HEK293 (cell line): ENCODE data around the gene SP5.

Experiments
- CTCF ChIA-PET: fragments of 350-600 bp; formaldehyde crosslinking; extraction: SDS; loops from one replicate; lab custom pipeline; 2021; ENCODE audit warnings: antibody characterized with exemption; lab: Yijun Ruan, JAX
- POLR2A ChIA-PET: fragments of 300-600 bp; formaldehyde crosslinking; extraction: SDS; loops from one replicate; lab custom pipeline; 2020; ENCODE audit warnings: antibody characterized with exemption, inconsistent platforms; lab: Yijun Ruan, JAX
- H3K27ac ChIP-seq: fragments of 200-500 bp; sonication (Bioruptor generic); 2 replicates; pipeline ENCODE4 v1.5.1; 2014; ENCODE audit warnings: low read depth, low read length, control low read depth, inconsistent platforms; ENCODE audit errors: extremely low read depth
- H3K36me3 ChIP-seq, 2 experiments: fragments of 200-500 bp in 1 of 2; sonication (Bioruptor generic) in 1 of 2; 1 replicate in 1 of 2; 2 replicates in 1 of 2; pipeline ENCODE4 v1.5.1; 2014 to 2017; ENCODE audit warnings: inconsistent platforms in 2 of 2, low read length in 2 of 2; ENCODE audit not compliant: control insufficient read depth in 2 of 2, insufficient read depth in 1 of 2
- H3K4me1 ChIP-seq: fragments of 200-500 bp; sonication (Bioruptor generic); 2 replicates; pipeline ENCODE4 v1.5.1; 2014; ENCODE audit warnings: mild to moderate bottlenecking, low read length, inconsistent platforms; ENCODE audit not compliant: control insufficient read depth, insufficient read depth
- H3K4me3 ChIP-seq: 2 replicates; pipeline ENCODE4 v1.5.1; 2011; ENCODE audit warnings: low read depth, mild to moderate bottlenecking, control low read depth, low read length, moderate library complexity
- H3K9me3 ChIP-seq: fragments of 200-500 bp; sonication (Bioruptor generic); 2 replicates; pipeline ENCODE4 v1.5.1; 2014; ENCODE audit warnings: low read depth, low read length, inconsistent platforms; ENCODE audit not compliant: control insufficient read depth, insufficient read depth
- EGR2 ChIP-seq: fragments of 450-650 bp; formaldehyde crosslinking; IDR thresholded peaks from 2 replicates; pipeline ENCODE4 v1.5.1; 2016; ENCODE audit warnings: low read depth, missing biosample characterization, missing genetic modification characterization
- FEZF1 ChIP-seq: fragments of 450-650 bp; formaldehyde crosslinking; IDR thresholded peaks from 2 replicates; pipeline ENCODE4 v1.5.1; 2016; ENCODE audit warnings: missing biosample characterization, missing genetic modification characterization
- GLIS2 ChIP-seq: fragments of 450-650 bp; formaldehyde crosslinking; IDR thresholded peaks from 2 replicates; pipeline ENCODE4 v1.5.1; 2016; ENCODE audit warnings: missing biosample characterization, missing genetic modification characterization
- HOXA7 ChIP-seq: sonication (generic); formaldehyde crosslinking; IDR thresholded peaks from 2 replicates; pipeline ENCODE4 v1.8.1; 2022; ENCODE audit warnings: missing genetic modification reagents, borderline replicate concordance
- KLF9 ChIP-seq: fragments of 450-650 bp; formaldehyde crosslinking; IDR thresholded peaks from 2 replicates; pipeline ENCODE4 v1.5.1; 2016; ENCODE audit warnings: missing biosample characterization, missing genetic modification characterization, low read depth
- MZF1 ChIP-seq: fragments of 450-650 bp; formaldehyde crosslinking; IDR thresholded peaks from 2 replicates; pipeline ENCODE4 v1.5.1; 2017; ENCODE audit warnings: missing biosample characterization, missing genetic modification characterization, borderline replicate concordance
- SP2 ChIP-seq: fragments of 450-650 bp; formaldehyde crosslinking; IDR thresholded peaks from 2 replicates; pipeline ENCODE4 v1.5.1; 2016; ENCODE audit warnings: missing biosample characterization, missing genetic modification characterization
- SP3 ChIP-seq: fragments of 450-650 bp; formaldehyde crosslinking; IDR thresholded peaks from 2 replicates; pipeline ENCODE4 v1.5.1; 2016; ENCODE audit warnings: missing biosample characterization, missing genetic modification characterization
- ZBTB20 ChIP-seq: fragments of 450-650 bp; formaldehyde crosslinking; IDR thresholded peaks from 2 replicates; pipeline ENCODE4 v1.5.1; 2016; ENCODE audit warnings: missing biosample characterization, missing genetic modification characterization
- ZFHX2 ChIP-seq: fragments of 450-650 bp; formaldehyde crosslinking; conservative IDR thresholded peaks from 2 replicates; pipeline ENCODE4 v1.5.1; 2016; ENCODE audit warnings: missing biosample characterization, missing genetic modification characterization
- ZIC2 ChIP-seq: fragments of 450-650 bp; formaldehyde crosslinking; IDR thresholded peaks from 2 replicates; pipeline ENCODE4 v1.5.1; 2016; ENCODE audit warnings: missing biosample characterization, missing genetic modification characterization
- ZNF335 ChIP-seq: fragments of 450-650 bp; formaldehyde crosslinking; conservative IDR thresholded peaks from 2 replicates; pipeline ENCODE4 v1.5.1; 2016; ENCODE audit warnings: missing biosample characterization, missing genetic modification characterization
- ZNF341 ChIP-seq: fragments of 450-650 bp; formaldehyde crosslinking; IDR thresholded peaks from 2 replicates; pipeline ENCODE4; 2016; ENCODE audit warnings: low read depth, missing biosample characterization, missing genetic modification characterization
- ZNF558 ChIP-seq: fragments of 450-650 bp; formaldehyde crosslinking; IDR thresholded peaks from 2 replicates; pipeline ENCODE4 v1.5.1; 2016; ENCODE audit warnings: missing biosample characterization, missing genetic modification characterization
- ZNF571 ChIP-seq: fragments of 450-650 bp; formaldehyde crosslinking; IDR thresholded peaks from 2 replicates; pipeline ENCODE4 v1.5.0; 2017; ENCODE audit warnings: missing biosample characterization, missing genetic modification characterization
- ZNF600 ChIP-seq: fragments of 450-650 bp; formaldehyde crosslinking; IDR thresholded peaks from 2 replicates; pipeline ENCODE4 v1.5.1; 2016; ENCODE audit warnings: missing biosample characterization, missing genetic modification characterization
- ZNF677 ChIP-seq: fragments of 450-650 bp; IDR thresholded peaks from 2 replicates; pipeline ENCODE4 v1.5.0; 2018; ENCODE audit warnings: missing biosample characterization, mild to moderate bottlenecking, missing genetic modification characterization, moderate library complexity
- ZNF777 ChIP-seq: fragments of 450-650 bp; formaldehyde crosslinking; IDR thresholded peaks from 2 replicates; pipeline ENCODE4 v1.5.1; 2017; ENCODE audit warnings: missing biosample characterization, missing genetic modification characterization, borderline replicate concordance
- TF ChIP-seq, protein P1 (sequence below): fragments of 450-650 bp; formaldehyde crosslinking; optimal IDR thresholded peaks from 2 replicates; pipeline ENCODE3; 2016; ENCODE audit warnings: missing biosample characterization, mild to moderate bottlenecking, missing genetic modification characterization
- TF ChIP-seq, protein P2 (sequence below): fragments of 450-650 bp; formaldehyde crosslinking; IDR thresholded peaks from 2 replicates; pipeline ENCODE4 v1.5.1; 2016; ENCODE audit warnings: missing biosample characterization, missing genetic modification characterization
- TF ChIP-seq, protein P3 (sequence below): fragments of 450-650 bp; formaldehyde crosslinking; IDR thresholded peaks from 2 replicates; pipeline ENCODE4 v1.5.1; 2017; ENCODE audit warnings: missing biosample characterization, missing genetic modification characterization
- TF ChIP-seq, protein P4 (sequence below): fragments of 450-650 bp; formaldehyde crosslinking; IDR thresholded peaks from 2 replicates; pipeline ENCODE4 v1.5.1; 2017; ENCODE audit warnings: missing biosample characterization, missing genetic modification characterization
- TF ChIP-seq, protein P5 (sequence below): fragments of 450-650 bp; formaldehyde crosslinking; IDR thresholded peaks from 2 replicates; pipeline ENCODE4 v1.5.1; 2016; ENCODE audit warnings: missing biosample characterization, missing genetic modification characterization
- TF ChIP-seq, protein P6 (sequence below): fragments of 450-650 bp; formaldehyde crosslinking; IDR thresholded peaks from 2 replicates; pipeline ENCODE4 v1.5.1; 2016; ENCODE audit warnings: missing biosample characterization, missing genetic modification characterization

SP5 gene

DNA sequence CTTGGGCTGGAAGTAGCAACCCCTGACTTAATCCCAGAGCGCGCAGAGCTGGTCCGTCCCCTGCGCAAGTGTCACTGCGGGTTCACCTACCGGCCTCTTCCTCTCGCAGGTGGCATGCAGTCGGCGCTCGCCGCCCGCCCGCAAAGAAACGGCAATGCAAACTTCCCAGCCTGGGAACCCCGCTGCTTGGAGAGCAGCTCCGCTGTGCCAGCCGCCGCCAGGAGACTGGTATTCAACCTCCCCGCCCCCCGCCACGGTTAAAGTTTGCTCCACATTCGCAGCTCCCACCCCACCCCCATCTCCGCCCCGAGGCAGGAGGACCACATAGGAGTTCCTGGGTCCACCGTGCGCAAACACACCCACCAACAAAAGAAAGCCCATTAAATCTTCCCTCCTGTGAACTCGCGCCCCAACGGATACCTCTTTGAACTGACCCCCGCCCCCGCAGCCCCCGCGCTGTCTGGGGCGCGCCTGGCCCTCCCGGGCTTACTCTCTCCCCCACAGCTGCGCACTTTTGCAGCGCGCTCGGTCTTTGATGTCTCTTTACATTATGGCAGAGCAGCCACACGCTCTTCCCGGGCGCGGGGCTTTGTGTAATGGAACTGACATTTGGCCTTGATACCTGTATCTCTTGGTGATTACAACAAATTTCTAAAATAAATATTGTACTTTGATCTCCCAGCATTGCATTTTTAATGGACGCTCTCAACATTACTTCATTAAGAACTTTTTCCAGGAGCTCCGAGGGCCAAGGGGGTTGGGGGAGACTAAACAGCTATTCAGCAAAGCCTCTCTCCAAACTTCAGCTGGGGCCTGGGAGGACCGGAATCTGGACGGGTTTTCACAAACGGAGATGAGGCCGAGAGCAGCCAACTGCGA, 3.1 kb upstream of the SP5 start:
- ChIA-PET POLR2A (interaction anchor here (0.7 to 1.4 kb wide), 2 partner anchors 58 to 105 kb away, joined by 4 read pairs; partner anchors contain the start of genes ERICH2 and GAD1), CTCF (interaction anchor here (0.6 to 1.8 kb wide), 4 partner anchors 101 to 342 kb away, joined by 3 to 6 read pairs (median 4); no protein-coding TSS in a partner anchor)
- TF ChIP-seq EGR2 = peak; percentile 86
- TF ChIP-seq ZIC2 (tag by site-specific recombination) = peak; percentile 86
- TF ChIP-seq, protein P1, sequence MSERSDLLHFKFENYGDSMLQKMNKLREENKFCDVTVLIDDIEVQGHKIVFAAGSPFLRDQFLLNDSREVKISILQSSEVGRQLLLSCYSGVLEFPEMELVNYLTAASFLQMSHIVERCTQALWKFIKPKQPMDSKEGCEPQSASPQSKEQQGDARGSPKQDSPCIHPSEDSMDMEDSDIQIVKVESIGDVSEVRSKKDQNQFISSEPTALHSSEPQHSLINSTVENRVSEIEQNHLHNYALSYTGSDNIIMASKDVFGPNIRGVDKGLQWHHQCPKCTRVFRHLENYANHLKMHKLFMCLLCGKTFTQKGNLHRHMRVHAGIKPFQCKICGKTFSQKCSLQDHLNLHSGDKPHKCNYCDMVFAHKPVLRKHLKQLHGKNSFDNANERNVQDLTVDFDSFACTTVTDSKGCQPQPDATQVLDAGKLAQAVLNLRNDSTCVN (tag by site-specific recombination) = peak; percentile 73
- TF ChIP-seq KLF9 (tag by site-specific recombination) = 0 out of 2 replicates have a peak, but pooled peaks have one; percentile 12
- TF ChIP-seq ZFHX2 (tag by site-specific recombination) = peak; percentile 93
- TF ChIP-seq, protein P2, sequence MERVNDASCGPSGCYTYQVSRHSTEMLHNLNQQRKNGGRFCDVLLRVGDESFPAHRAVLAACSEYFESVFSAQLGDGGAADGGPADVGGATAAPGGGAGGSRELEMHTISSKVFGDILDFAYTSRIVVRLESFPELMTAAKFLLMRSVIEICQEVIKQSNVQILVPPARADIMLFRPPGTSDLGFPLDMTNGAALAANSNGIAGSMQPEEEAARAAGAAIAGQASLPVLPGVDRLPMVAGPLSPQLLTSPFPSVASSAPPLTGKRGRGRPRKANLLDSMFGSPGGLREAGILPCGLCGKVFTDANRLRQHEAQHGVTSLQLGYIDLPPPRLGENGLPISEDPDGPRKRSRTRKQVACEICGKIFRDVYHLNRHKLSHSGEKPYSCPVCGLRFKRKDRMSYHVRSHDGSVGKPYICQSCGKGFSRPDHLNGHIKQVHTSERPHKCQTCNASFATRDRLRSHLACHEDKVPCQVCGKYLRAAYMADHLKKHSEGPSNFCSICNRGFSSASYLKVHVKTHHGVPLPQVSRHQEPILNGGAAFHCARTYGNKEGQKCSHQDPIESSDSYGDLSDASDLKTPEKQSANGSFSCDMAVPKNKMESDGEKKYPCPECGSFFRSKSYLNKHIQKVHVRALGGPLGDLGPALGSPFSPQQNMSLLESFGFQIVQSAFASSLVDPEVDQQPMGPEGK (tag by site-specific recombination) = peak; percentile 53
- peak; percentile 71 for TF ChIP-seq ZNF335
- TF ChIP-seq ZNF571 (tag by site-specific recombination) = no peak
- peak; percentile 30 for TF ChIP-seq SP2 (tag by site-specific recombination)
- TF ChIP-seq, protein P3, sequence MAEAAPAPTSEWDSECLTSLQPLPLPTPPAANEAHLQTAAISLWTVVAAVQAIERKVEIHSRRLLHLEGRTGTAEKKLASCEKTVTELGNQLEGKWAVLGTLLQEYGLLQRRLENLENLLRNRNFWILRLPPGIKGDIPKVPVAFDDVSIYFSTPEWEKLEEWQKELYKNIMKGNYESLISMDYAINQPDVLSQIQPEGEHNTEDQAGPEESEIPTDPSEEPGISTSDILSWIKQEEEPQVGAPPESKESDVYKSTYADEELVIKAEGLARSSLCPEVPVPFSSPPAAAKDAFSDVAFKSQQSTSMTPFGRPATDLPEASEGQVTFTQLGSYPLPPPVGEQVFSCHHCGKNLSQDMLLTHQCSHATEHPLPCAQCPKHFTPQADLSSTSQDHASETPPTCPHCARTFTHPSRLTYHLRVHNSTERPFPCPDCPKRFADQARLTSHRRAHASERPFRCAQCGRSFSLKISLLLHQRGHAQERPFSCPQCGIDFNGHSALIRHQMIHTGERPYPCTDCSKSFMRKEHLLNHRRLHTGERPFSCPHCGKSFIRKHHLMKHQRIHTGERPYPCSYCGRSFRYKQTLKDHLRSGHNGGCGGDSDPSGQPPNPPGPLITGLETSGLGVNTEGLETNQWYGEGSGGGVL (tag by site-specific recombination) = peak; percentile 48; the same call in 1 of the 2 replicates
- peak; percentile 35; the same call in 1 of the 2 replicates for TF ChIP-seq SP3
- peak; percentile 83 for TF ChIP-seq ZNF677 (tag by site-specific recombination)
- TF ChIP-seq ZNF777 (tag by site-specific recombination) = no peak
- 0 out of 2 replicates have a peak, but pooled peaks have one; percentile 15 for TF ChIP-seq ZNF600 (tag by site-specific recombination)
- peak; percentile 38; the same call in 1 of the 2 replicates for TF ChIP-seq ZBTB20 (tag by site-specific recombination)
- 0 out of 2 replicates have a peak, but pooled peaks have one; percentile 33 for TF ChIP-seq MZF1 (tag by site-specific recombination)
- TF ChIP-seq, protein P4, sequence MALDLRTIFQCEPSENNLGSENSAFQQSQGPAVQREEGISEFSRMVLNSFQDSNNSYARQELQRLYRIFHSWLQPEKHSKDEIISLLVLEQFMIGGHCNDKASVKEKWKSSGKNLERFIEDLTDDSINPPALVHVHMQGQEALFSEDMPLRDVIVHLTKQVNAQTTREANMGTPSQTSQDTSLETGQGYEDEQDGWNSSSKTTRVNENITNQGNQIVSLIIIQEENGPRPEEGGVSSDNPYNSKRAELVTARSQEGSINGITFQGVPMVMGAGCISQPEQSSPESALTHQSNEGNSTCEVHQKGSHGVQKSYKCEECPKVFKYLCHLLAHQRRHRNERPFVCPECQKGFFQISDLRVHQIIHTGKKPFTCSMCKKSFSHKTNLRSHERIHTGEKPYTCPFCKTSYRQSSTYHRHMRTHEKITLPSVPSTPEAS (tag by site-specific recombination) = no peak
- TF ChIP-seq GLIS2 = peak; percentile 56
- no peak for TF ChIP-seq ZNF558 (tag by site-specific recombination)
- no peak for TF ChIP-seq HOXA7 (CRISPR knock-in tag)
- TF ChIP-seq, protein P5, sequence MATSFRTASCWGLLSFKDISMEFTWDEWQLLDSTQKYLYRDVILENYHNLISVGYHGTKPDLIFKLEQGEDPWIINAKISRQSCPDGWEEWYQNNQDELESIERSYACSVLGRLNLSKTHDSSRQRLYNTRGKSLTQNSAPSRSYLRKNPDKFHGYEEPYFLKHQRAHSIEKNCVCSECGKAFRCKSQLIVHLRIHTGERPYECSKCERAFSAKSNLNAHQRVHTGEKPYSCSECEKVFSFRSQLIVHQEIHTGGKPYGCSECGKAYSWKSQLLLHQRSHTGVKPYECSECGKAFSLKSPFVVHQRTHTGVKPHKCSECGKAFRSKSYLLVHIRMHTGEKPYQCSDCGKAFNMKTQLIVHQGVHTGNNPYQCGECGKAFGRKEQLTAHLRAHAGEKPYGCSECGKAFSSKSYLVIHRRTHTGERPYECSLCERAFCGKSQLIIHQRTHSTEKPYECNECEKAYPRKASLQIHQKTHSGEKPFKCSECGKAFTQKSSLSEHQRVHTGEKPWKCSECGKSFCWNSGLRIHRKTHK (tag by site-specific recombination) = no peak
- TF ChIP-seq, protein P6, sequence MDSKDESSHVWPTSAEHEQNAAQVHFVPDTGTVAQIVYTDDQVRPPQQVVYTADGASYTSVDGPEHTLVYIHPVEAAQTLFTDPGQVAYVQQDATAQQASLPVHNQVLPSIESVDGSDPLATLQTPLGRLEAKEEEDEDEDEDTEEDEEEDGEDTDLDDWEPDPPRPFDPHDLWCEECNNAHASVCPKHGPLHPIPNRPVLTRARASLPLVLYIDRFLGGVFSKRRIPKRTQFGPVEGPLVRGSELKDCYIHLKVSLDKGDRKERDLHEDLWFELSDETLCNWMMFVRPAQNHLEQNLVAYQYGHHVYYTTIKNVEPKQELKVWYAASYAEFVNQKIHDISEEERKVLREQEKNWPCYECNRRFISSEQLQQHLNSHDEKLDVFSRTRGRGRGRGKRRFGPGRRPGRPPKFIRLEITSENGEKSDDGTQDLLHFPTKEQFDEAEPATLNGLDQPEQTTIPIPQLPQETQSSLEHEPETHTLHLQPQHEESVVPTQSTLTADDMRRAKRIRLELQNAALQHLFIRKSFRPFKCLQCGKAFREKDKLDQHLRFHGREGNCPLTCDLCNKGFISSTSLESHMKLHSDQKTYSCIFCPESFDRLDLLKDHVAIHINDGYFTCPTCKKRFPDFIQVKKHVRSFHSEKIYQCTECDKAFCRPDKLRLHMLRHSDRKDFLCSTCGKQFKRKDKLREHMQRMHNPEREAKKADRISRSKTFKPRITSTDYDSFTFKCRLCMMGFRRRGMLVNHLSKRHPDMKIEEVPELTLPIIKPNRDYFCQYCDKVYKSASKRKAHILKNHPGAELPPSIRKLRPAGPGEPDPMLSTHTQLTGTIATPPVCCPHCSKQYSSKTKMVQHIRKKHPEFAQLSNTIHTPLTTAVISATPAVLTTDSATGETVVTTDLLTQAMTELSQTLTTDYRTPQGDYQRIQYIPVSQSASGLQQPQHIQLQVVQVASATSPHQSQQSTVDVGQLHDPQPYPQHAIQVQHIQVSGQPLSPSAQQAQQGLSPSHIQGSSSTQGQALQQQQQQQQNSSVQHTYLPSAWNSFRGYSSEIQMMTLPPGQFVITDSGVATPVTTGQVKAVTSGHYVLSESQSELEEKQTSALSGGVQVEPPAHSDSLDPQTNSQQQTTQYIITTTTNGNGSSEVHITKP (tag by site-specific recombination) = peak; percentile 64
- TF ChIP-seq FEZF1 (tag by site-specific recombination) = peak; percentile 83
- TF ChIP-seq ZNF341 (tag by site-specific recombination) = peak; percentile 55

More for the DNA sequence above, 3.1 kb upstream of the SP5 start:
- Histone ChIP-seq H3K9me3 (no peaks in the 10 kb centered on the region), H3K36me3 (peaks cover 0 to 1% of the 10 kb centered on the region in 2 experiments; a peak in 1 of 3 replicates), H3K27ac (no peak overlapping the region; the same call in 1 of the 2 replicates), H3K4me1 (no peaks in the 10 kb centered on the region), H3K4me3 (peak overlapping the region; percentile 32)
